ES-I3 (cell line): ENCODE data around the gene CXCL13.
"Not testable (repeated sequence)": the region's sequence is repeated elsewhere in the genome, so short reads cannot be mapped to it uniquely, and the experiment has no call there.

Experiments
- H3K36me3 ChIP-seq: 2 replicates; pipeline ENCODE4 v1.6.1; 2013; ENCODE audit warnings: mild to moderate bottlenecking, low read length, control low read depth, moderate library complexity; ENCODE audit not compliant: insufficient read depth
- H3K4me1 ChIP-seq: 2 replicates; pipeline ENCODE4 v1.6.1; 2013; ENCODE audit warnings: mild to moderate bottlenecking, control low read depth, low read length; ENCODE audit not compliant: insufficient read depth
- H3K9ac ChIP-seq: 2 replicates; pipeline ENCODE4 v1.6.1; 2013; ENCODE audit warnings: low read depth, mild to moderate bottlenecking, low read length, moderate library complexity
- H3K9me3 ChIP-seq: 2 replicates; pipeline ENCODE4 v1.6.1; 2013; ENCODE audit warnings: mild to moderate bottlenecking, low read length, moderate library complexity; ENCODE audit not compliant: control insufficient read depth, insufficient read depth

Gene CXCL13

DNA sequence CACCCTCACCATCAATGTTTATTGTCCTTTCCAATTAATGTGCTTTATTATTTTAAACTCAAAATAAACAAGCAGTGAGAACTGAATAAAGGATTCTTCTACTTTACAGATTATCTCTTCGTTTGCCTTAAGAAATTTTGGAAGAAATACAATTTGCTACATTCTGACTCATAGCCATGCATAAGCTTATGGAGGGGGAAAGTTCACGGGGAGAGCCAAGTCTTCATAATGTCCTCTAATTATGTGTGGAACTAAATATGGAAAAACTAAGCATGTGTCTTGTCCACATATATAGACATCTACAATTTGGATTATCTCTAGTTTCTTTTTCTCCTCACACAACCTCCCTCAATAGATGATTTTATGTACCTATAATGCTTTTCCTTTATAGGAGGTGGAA, 17.5 kb downstream of the CXCL13 start:
- Histone ChIP-seq H3K9ac (no peak overlapping the region), H3K36me3 (no peaks in the 10 kb centered on the region), H3K9me3 (no peaks in the 10 kb centered on the region), H3K4me1 (no peaks in the 10 kb centered on the region)

DNA sequence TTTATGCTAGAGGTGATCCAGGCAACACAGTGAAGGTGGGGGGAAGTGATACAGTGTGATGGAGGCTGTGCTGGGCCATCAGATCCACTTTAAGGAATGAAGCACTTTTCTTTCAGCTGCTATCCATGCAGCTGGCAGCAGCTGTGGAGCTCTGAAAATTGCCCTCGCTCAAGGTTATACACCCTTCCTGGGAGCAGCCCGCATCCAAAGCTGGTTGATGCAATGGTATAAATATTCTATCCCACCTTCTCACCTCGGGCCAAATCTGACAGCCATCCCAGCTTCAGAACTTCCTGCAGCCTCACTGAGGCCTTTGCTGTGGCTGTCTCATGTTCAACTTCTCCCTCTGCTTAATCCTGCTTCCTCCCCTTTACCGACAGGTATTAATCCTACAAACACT, 18.6 kb downstream of the CXCL13 start:
- H3K36me3 ChIP-seq, result no peaks in the 10 kb centered on the region
- H3K9ac ChIP-seq, result no peak overlapping the region
- no peaks in the 10 kb centered on the region for H3K9me3 ChIP-seq
- H3K4me1 ChIP-seq, result no peaks in the 10 kb centered on the region

DNA sequence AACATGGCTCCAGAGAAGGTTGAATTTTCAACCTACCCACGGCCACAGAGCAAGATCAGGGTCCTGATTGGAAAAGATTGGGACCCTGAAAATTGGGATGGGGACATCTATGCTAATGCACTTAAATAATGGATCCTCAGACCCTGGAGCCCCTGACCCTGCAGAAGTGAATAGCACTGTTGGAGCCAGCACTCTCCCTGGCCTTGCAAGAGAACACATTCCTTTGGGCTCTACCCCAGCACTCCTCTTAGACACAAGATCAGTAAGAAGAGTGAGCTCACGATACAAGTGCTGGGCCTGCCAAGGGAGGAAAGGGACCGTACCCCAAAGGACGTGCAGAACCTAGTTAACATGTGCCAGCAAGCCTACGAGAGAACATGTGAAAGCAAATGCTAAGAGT, 19.9 kb downstream of the CXCL13 start:
- Histone ChIP-seq H3K36me3 (no peaks in the 10 kb centered on the region), H3K4me1 (no peaks in the 10 kb centered on the region), H3K9ac (no peak overlapping the region), H3K9me3 (no peaks in the 10 kb centered on the region)

DNA sequence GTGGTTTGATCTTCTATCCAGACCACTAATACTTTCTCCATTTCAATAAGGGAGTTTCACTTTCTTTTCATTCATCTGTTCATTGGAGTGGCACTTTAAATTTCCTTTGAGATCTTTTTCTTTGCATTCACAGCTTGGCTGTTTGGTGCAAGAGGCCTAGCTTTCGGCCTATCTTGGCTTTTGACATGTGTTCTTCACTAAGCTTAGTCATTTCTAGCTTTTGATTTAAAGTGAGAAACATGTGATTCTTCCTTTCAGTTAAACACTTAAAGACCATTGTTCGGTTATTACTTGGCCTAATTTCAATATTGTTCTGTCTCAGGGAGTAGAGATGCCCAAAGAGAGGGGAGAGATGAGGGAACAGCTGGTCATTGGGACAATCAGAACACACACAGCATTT, 24.3 kb downstream of the CXCL13 start:
- Histone ChIP-seq H3K9ac (no peak overlapping the region), H3K36me3 (no peaks in the 10 kb centered on the region), H3K4me1 (no peaks in the 10 kb centered on the region), H3K9me3 (no peaks in the 10 kb centered on the region)

DNA sequence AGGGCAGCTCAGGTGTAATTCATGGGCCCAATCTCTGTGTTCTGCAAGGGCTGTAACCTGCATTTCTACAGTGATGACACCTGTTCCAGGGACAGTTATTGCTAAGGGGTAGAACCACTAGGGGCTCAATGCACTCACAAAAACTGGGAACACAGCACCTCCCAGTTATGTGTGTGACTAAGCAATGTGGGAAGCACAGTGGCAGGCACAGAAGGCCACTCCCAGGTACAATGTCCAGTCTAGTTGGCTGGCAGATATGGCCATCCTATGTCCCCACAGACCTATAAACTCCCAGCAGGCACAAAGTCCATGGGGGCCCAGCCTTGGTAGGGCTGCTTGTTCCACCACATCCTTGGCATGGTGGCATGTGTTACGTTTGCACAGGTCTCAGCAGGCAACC, 25.7 kb downstream of the CXCL13 start:
- Histone ChIP-seq H3K9ac (no peak overlapping the region), H3K36me3 (no peaks in the 10 kb centered on the region), H3K4me1 (no peaks in the 10 kb centered on the region), H3K9me3 (no peaks in the 10 kb centered on the region)

DNA sequence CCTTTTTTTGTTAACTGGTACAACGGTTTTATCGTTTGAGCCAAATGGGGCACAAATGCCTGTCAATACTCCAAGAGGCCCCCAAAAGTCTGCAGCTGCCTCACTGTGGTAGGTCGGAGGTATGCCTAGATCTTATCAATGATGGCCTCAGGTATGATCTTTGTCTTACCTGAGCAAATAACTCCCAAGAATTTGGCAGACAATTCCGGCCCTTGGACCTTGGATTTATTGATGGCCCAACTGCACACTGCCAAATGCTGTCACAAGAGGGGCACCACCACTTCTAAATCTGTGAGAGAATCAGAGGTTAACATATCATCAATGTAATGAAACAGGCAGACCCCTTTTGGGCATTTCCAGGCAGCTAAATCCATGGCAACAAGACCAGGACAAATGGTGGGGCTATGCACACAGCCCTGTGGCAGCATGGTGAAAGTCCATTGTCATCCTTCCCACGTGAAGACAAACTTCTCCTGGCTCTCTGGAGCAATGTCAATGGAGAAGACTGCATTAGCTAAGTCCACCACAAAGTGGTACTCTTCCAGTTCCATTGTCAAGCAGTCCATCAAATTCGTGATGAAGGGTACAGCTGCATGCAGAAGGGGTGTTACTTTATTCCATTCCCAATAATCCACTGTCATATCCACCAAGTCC, 28.6 kb downstream of the CXCL13 start:
- no peaks in the 10 kb centered on the region for H3K4me1 ChIP-seq
- peaks cover 4% of the 10 kb centered on the region; the same call in 1 of the 2 replicates for H3K9me3 ChIP-seq
- H3K9ac ChIP-seq, result no peak overlapping the region
- no peaks in the 10 kb centered on the region for H3K36me3 ChIP-seq

DNA sequence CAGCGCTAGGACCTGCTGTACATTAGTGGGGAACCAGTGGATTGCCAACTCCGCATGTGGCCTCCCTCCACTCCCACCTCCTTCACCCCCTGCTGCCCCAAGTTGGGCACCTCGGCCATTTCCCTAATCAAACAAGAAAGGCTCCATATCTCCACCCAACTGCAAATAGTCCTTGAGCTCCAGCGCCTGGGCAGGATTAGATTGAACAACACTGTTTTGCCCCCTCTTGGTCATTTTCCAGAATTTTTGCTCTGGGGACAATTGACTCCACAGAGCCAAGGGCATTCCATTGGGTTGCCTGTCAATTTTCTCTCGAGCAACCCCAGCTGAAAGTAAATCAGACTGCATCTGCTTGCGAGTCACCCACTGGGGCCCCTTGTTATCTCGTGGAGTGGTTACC, 29.6 kb downstream of the CXCL13 start:
- Histone ChIP-seq H3K36me3 (no peaks in the 10 kb centered on the region), H3K4me1 (no peaks in the 10 kb centered on the region), H3K9me3 (peaks cover 4% of the 10 kb centered on the region; the same call in 1 of the 2 replicates), H3K9ac (no peak overlapping the region)

DNA sequence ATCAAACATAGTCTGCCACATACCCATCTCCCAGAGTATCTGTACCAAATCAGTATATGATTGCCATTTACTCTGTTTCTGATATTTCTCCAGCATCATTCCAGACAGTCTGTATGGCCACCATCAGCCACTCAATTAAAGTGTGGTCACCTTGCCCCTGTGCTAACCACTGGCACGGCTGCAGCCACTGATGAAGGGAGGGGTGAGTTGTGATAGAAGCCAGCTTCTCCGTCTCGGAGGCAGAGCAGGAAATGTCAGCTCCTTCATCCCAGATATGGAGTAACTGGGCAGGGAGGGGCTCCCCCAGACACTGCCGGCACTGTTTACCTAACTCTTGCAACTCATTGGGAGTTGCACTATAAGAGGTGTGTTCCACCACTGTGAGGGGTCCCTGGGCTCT, 30.3 kb downstream of the CXCL13 start:
- Histone ChIP-seq H3K9me3 (peaks cover 4% of the 10 kb centered on the region; the same call in 1 of the 2 replicates), H3K4me1 (no peaks in the 10 kb centered on the region), H3K9ac (no peak overlapping the region), H3K36me3 (no peaks in the 10 kb centered on the region)

DNA sequence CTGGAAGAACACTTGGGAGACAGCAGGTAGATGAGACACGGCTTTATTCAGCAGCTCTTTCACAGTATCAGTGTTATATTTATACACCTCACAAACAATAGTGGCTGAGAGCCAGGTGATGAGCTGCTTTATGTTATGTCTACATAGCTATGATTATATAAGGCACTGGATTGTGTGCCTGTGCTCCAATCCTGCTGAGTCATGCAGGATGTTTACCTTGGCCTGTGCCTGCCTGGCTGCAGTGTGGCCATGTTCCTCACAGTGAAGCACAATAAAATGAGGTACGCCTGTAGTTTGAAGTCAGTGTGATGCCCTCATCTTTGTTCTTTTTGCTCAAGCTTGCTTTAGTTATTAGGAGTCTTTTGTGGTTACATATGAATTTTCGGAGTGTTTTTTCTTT, 31.3 kb downstream of the CXCL13 start:
- Histone ChIP-seq H3K4me1 (no peaks in the 10 kb centered on the region), H3K9ac (no peak overlapping the region)

DNA sequence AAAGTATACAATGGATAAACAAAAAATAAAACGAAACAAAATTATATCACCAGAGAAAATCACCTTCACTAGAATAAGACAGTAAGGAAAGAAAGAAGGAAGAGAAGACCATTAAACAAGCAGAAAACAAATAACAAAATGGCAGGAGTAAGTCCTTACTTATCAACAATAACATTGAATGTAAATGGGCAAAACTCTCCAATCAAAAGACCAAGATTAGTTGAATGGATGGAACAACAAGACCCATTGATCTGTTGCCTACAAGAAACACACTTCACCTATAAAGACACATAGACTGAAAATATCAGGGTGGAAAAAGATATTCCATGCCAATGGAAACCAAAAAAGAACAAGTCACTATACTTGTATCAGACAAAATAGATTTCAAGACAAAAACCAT, 38.4 kb downstream of the CXCL13 start:
- H3K9ac ChIP-seq, H3K4me1 ChIP-seq, H3K9me3 ChIP-seq, H3K36me3 ChIP-seq: not testable (repeated sequence)

More for the DNA sequence above, 31.3 kb downstream of the CXCL13 start:
- Histone ChIP-seq H3K36me3 (no peaks in the 10 kb centered on the region), H3K9me3 (peaks cover 4% of the 10 kb centered on the region; the same call in 1 of the 2 replicates)

DNA sequence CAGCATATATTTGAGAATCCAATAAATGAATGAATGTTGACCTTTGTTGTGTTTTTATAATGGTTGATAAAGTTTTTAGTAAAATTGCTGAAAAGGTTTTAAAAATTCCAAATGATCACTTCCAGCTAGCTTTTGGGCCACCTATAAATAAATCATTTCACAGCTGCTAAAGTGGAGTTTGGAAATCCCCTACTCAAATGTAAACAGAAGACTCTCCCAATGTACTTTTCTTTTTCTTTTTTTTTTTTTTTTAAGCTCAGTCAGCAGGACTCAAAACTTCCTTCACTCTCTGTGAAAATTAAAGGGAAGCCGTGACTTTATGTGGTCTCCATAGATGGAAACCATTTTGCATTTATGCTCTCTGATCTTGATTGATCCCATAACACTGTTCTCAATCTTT, 45.2 kb downstream of the CXCL13 start:
- Histone ChIP-seq H3K9me3 (peaks cover 3% of the 10 kb centered on the region; the same call in 1 of the 2 replicates), H3K9ac (no peak overlapping the region), H3K36me3 (no peaks in the 10 kb centered on the region), H3K4me1 (no peaks in the 10 kb centered on the region)

DNA sequence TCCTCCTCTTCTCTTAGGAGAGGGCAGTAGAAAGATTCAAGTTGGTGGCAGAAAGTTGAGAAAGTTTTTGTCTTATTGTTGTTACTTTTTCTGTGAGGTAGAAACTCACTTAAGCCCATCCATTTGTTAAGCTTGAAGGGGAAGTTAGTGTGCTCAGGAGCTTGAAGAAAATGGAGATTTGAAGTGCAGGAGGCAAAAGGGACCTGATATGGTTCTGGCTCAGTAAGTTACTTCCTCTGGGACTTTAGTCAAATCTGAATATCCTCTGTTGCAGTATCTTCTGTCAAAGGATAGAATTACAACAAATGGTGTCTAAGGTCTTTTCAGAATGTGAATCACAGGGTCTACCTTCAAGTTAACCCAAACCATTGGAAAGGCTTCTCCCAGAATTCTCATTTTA, 46.2 kb downstream of the CXCL13 start:
- Histone ChIP-seq H3K36me3 (no peaks in the 10 kb centered on the region), H3K4me1 (no peaks in the 10 kb centered on the region), H3K9ac (no peak overlapping the region), H3K9me3 (peaks cover 5% of the 10 kb centered on the region; the same call in 1 of the 2 replicates)

DNA sequence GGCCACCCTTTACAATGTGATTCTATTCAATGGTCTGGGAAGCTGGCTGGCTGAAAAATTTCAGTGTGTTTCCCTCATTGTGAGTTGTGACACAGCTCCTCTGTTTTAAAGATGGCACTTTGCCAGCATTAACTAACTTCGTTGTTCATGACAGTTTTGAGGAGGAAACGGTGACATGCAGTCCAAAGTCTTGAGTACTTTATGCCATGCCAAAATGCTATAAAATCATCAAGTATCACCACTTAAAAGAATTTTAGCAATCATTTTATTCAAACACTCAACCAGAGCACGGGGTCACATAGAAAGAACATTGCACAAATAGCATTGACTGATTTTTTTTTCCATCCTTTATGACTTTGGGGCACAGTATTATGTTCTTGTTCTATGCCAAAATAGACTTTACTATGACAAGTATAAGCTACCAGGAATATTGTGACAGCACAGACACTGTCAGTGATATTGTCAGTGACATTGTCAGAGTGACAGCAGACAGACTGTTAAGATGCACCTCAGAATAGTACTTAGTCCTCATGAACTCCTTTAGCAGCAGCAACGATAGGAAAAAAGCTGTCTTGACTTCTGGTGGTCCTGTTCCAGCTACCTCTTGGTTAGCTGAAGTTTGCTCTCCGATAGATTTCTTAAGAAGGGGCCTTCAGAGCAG, 46.7 kb downstream of the CXCL13 start:
- no peaks in the 10 kb centered on the region for H3K36me3 ChIP-seq
- H3K9ac ChIP-seq, result no peak overlapping the region
- no peaks in the 10 kb centered on the region for H3K4me1 ChIP-seq
- H3K9me3 ChIP-seq, result peaks cover 5% of the 10 kb centered on the region; the same call in 1 of the 2 replicates

DNA sequence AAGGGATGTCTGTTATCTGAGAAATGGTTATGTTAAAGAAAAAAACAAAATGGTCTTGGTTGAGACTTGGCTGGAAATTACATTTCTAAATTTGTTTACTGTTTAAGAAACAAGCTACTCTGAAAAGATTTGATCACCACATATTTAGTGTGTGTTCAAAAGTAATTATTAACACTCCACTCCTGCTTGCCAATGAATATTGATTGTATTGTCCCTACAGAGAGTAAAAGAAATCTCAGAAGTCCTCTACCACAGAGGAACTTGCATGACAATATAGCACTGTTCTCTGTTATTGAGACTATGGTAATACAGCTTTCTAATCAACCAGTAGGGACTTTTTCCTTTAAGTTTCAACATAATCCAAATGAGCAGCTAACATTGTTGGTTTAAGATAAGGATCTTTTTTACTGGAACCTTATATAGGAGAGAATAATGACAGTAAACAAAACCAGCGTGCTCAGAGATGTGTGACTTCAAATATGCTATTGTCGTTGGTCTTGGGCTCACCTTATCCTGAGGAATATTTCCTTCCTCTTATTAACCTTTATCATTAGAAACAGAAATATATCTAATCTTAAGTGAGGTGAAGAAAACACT, 47.6 kb downstream of the CXCL13 start:
- Histone ChIP-seq H3K9me3 (peaks cover 5% of the 10 kb centered on the region; the same call in 1 of the 2 replicates), H3K4me1 (no peaks in the 10 kb centered on the region), H3K9ac (no peak overlapping the region), H3K36me3 (no peaks in the 10 kb centered on the region)

DNA sequence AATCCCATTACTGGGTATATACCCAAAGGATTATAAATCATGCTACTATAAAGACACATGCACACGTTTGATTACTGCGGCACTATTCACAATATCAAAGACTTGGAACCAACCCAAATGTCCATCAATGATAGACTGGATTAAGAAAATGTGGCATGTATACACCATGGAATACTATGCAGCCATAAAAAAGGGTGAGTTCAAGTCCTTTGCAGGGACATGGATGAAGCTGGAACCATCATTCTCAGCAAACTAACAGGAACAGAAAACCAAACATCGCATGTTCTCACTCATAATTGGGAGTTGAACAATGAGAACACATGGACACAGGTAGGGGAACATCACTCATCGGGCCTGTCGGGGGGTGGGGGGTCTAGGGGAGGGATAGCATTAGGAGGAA, 54.7 kb downstream of the CXCL13 start:
- H3K9ac ChIP-seq, H3K36me3 ChIP-seq, H3K9me3 ChIP-seq, H3K4me1 ChIP-seq: not testable (repeated sequence)
